LNCaP clone FGC (cell line): Measurements from ENCODE around the gene DMP1.
"Not testable (repeated sequence)": the region's sequence is repeated elsewhere in the genome, so short reads cannot be mapped to it uniquely, and the experiment has no call there.

Source experiments
- DNase-seq: peaks from one replicate; pipeline ENCODE4 v3.0.0-alpha.2; 2011; ENCODE audit warnings: low read depth
- H3K4me3 ChIP-seq: 2 replicates; pipeline ENCODE4 v1.5.1; 2011; ENCODE audit warnings: mild to moderate bottlenecking, low read depth, low read length, control low read depth
- CTCF ChIP-seq: IDR thresholded peaks from 2 replicates; pipeline ENCODE4 v1.5.1; 2012; ENCODE audit warnings: mild to moderate bottlenecking; ENCODE audit not compliant: control insufficient read depth, insufficient read depth; ENCODE audit errors: extremely low read depth

The DMP1 gene

GRCh38 chr4:87677731-87678130 is 27.7 kb downstream of the DMP1 start:
- no peak for DNase-seq
- no peak for TF ChIP-seq CTCF
- H3K4me3 ChIP-seq, result no peak overlapping the region

- DNase-seq, result no peak
- TF ChIP-seq CTCF, result peak; percentile 58
- no peak overlapping the region for H3K4me3 ChIP-seq
These were observed 29.5 kb downstream of the DMP1 start for GRCh38 chr4:87679449-87680169.

GRCh38 chr4:87680271-87680670 is 30.2 kb downstream of the DMP1 start:
- no peak for DNase-seq
- H3K4me3 ChIP-seq, result no peak overlapping the region
- no peak for TF ChIP-seq CTCF

- no peak overlapping the region for H3K4me3 ChIP-seq
- TF ChIP-seq CTCF, result no peak
- no peak for DNase-seq
These were observed 38.2 kb downstream of the DMP1 start for GRCh38 chr4:87688316-87688715.

GRCh38 chr4:87690947-87691346 is 40.9 kb downstream of the DMP1 start:
- DNase-seq, H3K4me3 ChIP-seq: not testable (repeated sequence)

- H3K4me3 ChIP-seq, DNase-seq: not testable (repeated sequence)
These were observed 42.0 kb downstream of the DMP1 start for GRCh38 chr4:87692060-87692459.

GRCh38 chr4:87697272-87697671 is 47.2 kb downstream of the DMP1 start:
- no peak for DNase-seq
- H3K4me3 ChIP-seq, result no peak overlapping the region
- no peak for TF ChIP-seq CTCF

- TF ChIP-seq CTCF, result no peak
- no peak overlapping the region for H3K4me3 ChIP-seq
- no peak for DNase-seq
These were observed 47.9 kb downstream of the DMP1 start for GRCh38 chr4:87697945-87698344.
